Lower leg skin (tissue), 3 donors: ENCODE data around the gene EIF2B5.

ENCODE experiments used
- POLR2A ChIP-seq, 2 donors: fragments of 450-650 bp; IDR thresholded peaks; one replicate each; pipeline ENCODE4 v1.6.1; 2016 to 2017; ENCODE audit warnings: antibody characterized with exemption in 2 of 2, mild to moderate bottlenecking in 1 of 2, moderate library complexity in 1 of 2
- TF ChIP-seq, protein P1 (sequence below), 3 donors: fragments of 450-650 bp; IDR thresholded peaks; one replicate each; pipeline ENCODE4 v1.5.1; 2016; ENCODE audit warnings: antibody characterized with exemption in 3 of 3, mild to moderate bottlenecking in 3 of 3, moderate library complexity in 2 of 3

- TF ChIP-seq, protein P1, sequence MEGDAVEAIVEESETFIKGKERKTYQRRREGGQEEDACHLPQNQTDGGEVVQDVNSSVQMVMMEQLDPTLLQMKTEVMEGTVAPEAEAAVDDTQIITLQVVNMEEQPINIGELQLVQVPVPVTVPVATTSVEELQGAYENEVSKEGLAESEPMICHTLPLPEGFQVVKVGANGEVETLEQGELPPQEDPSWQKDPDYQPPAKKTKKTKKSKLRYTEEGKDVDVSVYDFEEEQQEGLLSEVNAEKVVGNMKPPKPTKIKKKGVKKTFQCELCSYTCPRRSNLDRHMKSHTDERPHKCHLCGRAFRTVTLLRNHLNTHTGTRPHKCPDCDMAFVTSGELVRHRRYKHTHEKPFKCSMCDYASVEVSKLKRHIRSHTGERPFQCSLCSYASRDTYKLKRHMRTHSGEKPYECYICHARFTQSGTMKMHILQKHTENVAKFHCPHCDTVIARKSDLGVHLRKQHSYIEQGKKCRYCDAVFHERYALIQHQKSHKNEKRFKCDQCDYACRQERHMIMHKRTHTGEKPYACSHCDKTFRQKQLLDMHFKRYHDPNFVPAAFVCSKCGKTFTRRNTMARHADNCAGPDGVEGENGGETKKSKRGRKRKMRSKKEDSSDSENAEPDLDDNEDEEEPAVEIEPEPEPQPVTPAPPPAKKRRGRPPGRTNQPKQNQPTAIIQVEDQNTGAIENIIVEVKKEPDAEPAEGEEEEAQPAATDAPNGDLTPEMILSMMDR (IDR thresholded peaks at IDR 0.05), result no peak
- no peak for TF ChIP-seq POLR2A (IDR thresholded peaks at IDR 0.05)
Observed at GRCh38 chr3:184154885-184155643, 19.9 kb downstream of the EIF2B5 start, which contains the start of gene DVL3.
